Stimulated activated CD4-positive, alpha-beta T cell treated with anti-CD3 and anti-CD28 coated beads, TNF-alpha, amount 100 ng/mL, for 48 hours (primary cell): Measurements from ENCODE around the gene TAF10.

Experiments used
- DNase-seq, 3 donors: peaks; one replicate each; pipeline ENCODE4 v3.0.0-alpha.2; 2020; ENCODE audit warnings: low read depth in 3 of 3

Gene TAF10

GRCh38 chr11:6640985-6641701, 29.1 kb upstream of the TAF10 start:
- DNase-seq: no peak

- DNase-seq: no peak
Observed at GRCh38 chr11:6640036-6640984, 28.3 kb upstream of the TAF10 start.

- no peak for DNase-seq
Observed at GRCh38 chr11:6638429-6638828, 26.4 kb upstream of the TAF10 start.

- DNase-seq: no peak
Observed at GRCh38 chr11:6637871-6638270, 25.9 kb upstream of the TAF10 start.

GRCh38 chr11:6636480-6636879, 24.5 kb upstream of the TAF10 start:
- DNase-seq: no peak

GRCh38 chr11:6635082-6635932, 23.3 kb upstream of the TAF10 start:
- no peak for DNase-seq

- no peak for DNase-seq
Observed at GRCh38 chr11:6634534-6634933, 22.5 kb upstream of the TAF10 start.

- no peak for DNase-seq
Observed at GRCh38 chr11:6633422-6634408, 21.7 kb upstream of the TAF10 start.

GRCh38 chr11:6632116-6633073, 20.4 kb upstream of the TAF10 start:
- DNase-seq: no peak

GRCh38 chr11:6631361-6631890, 19.4 kb upstream of the TAF10 start:
- DNase-seq: no peak

GRCh38 chr11:6630632-6631291, 18.7 kb upstream of the TAF10 start:
- no peak for DNase-seq

GRCh38 chr11:6629892-6630631, 18.0 kb upstream of the TAF10 start:
- no peak for DNase-seq

- DNase-seq: no peak
Observed at GRCh38 chr11:6629573-6629891, 17.5 kb upstream of the TAF10 start.

GRCh38 chr11:6628526-6628925, 16.5 kb upstream of the TAF10 start:
- DNase-seq: no peak

GRCh38 chr11:6627762-6628241, 15.8 kb upstream of the TAF10 start:
- DNase-seq: no peak

- no peak for DNase-seq
Observed at GRCh38 chr11:6626971-6627761, 15.2 kb upstream of the TAF10 start.

- DNase-seq: no peak
Observed at GRCh38 chr11:6625832-6626420, 13.9 kb upstream of the TAF10 start.
